Measurements from ENCODE around the gene DSG3. TPM values are rescaled to one million over a fixed set of nuclear protein-coding genes. Genes with fewer than 3 reads are reported as not detected.

DSG3 gene
- total and polyA plus RNA-seq, 2 of the 13 experiments (the other 11 are each of a cell fraction or from before 2014, with no cell fraction given), result not detected

- no peak for TF ChIP-seq ZBTB39 (CRISPR knock-in tag; IDR thresholded peaks at IDR 0.05)
- TF ChIP-seq SKI (IDR thresholded peaks at IDR 0.05; ENCODE audit: partially characterized antibody), result no peak
- TF ChIP-seq ZNF629 (CRISPR knock-in tag; conservative IDR thresholded peaks at IDR 0.05), result no peak
- no peak for TF ChIP-seq TEAD2 (CRISPR knock-in tag; IDR thresholded peaks at IDR 0.05)
- no peak for TF ChIP-seq MEF2D (CRISPR knock-in tag; IDR thresholded peaks at IDR 0.05)
- TF ChIP-seq ZNF160 (CRISPR knock-in tag; IDR thresholded peaks at IDR 0.05), result no peak
- TF ChIP-seq SP5 (CRISPR knock-in tag; IDR thresholded peaks at IDR 0.05; ENCODE audit: borderline replicate concordance, low read depth), result no peak
- TF ChIP-seq ZC3H4 (CRISPR knock-in tag; IDR thresholded peaks at IDR 0.05; ENCODE audit: borderline replicate concordance), result no peak
- TF ChIP-seq ZBTB1 (CRISPR knock-in tag; IDR thresholded peaks at IDR 0.05; ENCODE audit: borderline replicate concordance), result no peak
- TF ChIP-seq SMAD3 (CRISPR knock-in tag; IDR thresholded peaks at IDR 0.05), result no peak
- no peak for TF ChIP-seq ZNF878 (CRISPR knock-in tag; IDR thresholded peaks at IDR 0.05)
- TF ChIP-seq HOXA5 (CRISPR knock-in tag; IDR thresholded peaks at IDR 0.05), result no peak
- TF ChIP-seq FOXA3 (CRISPR knock-in tag; IDR thresholded peaks at IDR 0.05), result no peak; the same call in 1 of the 2 replicates
- no peak for TF ChIP-seq SCMH1 (CRISPR knock-in tag; IDR thresholded peaks at IDR 0.05; ENCODE audit: borderline replicate concordance)
- no peak for TF ChIP-seq ZSCAN9 (CRISPR knock-in tag; IDR thresholded peaks at IDR 0.05; ENCODE audit: borderline replicate concordance)
- TF ChIP-seq ZNF576 (CRISPR knock-in tag; IDR thresholded peaks at IDR 0.05), result no peak
- peak; percentile 56; the same call in 1 of the 2 replicates for TF ChIP-seq HNF1B (CRISPR knock-in tag; IDR thresholded peaks at IDR 0.05)
- no peak for TF ChIP-seq HMGA1 (CRISPR knock-in tag; conservative IDR thresholded peaks at IDR 0.05)
- TF ChIP-seq ZNF143 (CRISPR knock-in tag; IDR thresholded peaks at IDR 0.05), result no peak
- no peak for TF ChIP-seq ZBTB2 (CRISPR knock-in tag; IDR thresholded peaks at IDR 0.05; ENCODE audit: low read depth)
- no peak for TF ChIP-seq PRMT3 (CRISPR knock-in tag; IDR thresholded peaks at IDR 0.05; ENCODE audit: borderline replicate concordance, low read depth)
- no peak for TF ChIP-seq ZNF501 (CRISPR knock-in tag; IDR thresholded peaks at IDR 0.05)
- no peak for TF ChIP-seq GATA4 (IDR thresholded peaks at IDR 0.05; ENCODE audit: borderline replicate concordance, low read depth)
- no peak for TF ChIP-seq KAT8 (CRISPR knock-in tag; IDR thresholded peaks at IDR 0.05)
- TF ChIP-seq KDM6A (CRISPR knock-in tag; IDR thresholded peaks at IDR 0.05; ENCODE audit: low read depth), result peak; percentile 80
Measured at GRCh38 chr18:31401156-31402025, 46.1 kb upstream of the DSG3 start (continued).
